ENCODE results near the gene SLC25A45.

GRCh38 chr11:65394125-65394536, 11.7 kb upstream of the SLC25A45 start:
- TF ChIP-seq NFRKB (IDR thresholded peaks at IDR 0.05) (no peak), BHLHE40 (IDR thresholded peaks at IDR 0.05; ENCODE audit: borderline replicate concordance) (no peak), TARDBP (IDR thresholded peaks at IDR 0.05) (no peak), ELF4 (IDR thresholded peaks at IDR 0.05) (no peak), SP1 (IDR thresholded peaks at IDR 0.05) (no peak), FOXA1 (IDR thresholded peaks at IDR 0.05) (no peak), FOXM1 (IDR thresholded peaks at IDR 0.05; ENCODE audit: borderline replicate concordance) (no peak), ARNT (IDR thresholded peaks at IDR 0.05) (no peak), ZNF384 (IDR thresholded peaks at IDR 0.05) (no peak)

Data from HEK293T (cell line).